Pancreas (tissue), 10 donors: ENCODE measurements around the gene NEDD1. TPM values are rescaled to one million over a fixed set of nuclear protein-coding genes. Genes with fewer than 3 reads are reported as not detected.

Source experiments
- ATAC-seq, 4 donors: fragments of 200-7000 bp; cut with Tn5 transposase; one replicate each; pipeline versions ENCODE4 v1.8.0 to v1.9.1; 2020; ENCODE audit warnings: mild to moderate bottlenecking in 4 of 4, moderate library complexity in 4 of 4
- DNase-seq, 6 donors: peaks; one replicate each; pipeline ENCODE4 v3.0.0-alpha.2; 2020
- FAIRE-seq: peaks from 2 replicates; lab custom pipeline; 2012; peaks lifted over from hg19 to GRCh38; lab: Jason Lieb, UNC
- H3K27ac ChIP-seq, 4 donors: fragments of 200-600 bp; sonication (generic); 1 replicate in 3 of 4; 2 replicates in 1 of 4; pipeline versions ENCODE4 v1.5.0 to v1.8.0; 2020
- H3K27me3 ChIP-seq, 4 donors: fragments of 200-600 bp; one replicate each; pipeline ENCODE4 v1.8.0; 2021
- H3K36me3 ChIP-seq, 3 donors: fragments of 200-600 bp; sonication (generic) in 1 of 3; one replicate each; pipeline versions ENCODE4 v1.5.0 to v1.8.0; 2020 to 2021
- H3K4me1 ChIP-seq, 3 donors: fragments of 200-600 bp; one replicate each; pipeline ENCODE4 v1.8.0; 2021
- H3K4me3 ChIP-seq, 4 donors: fragments of 200-600 bp; sonication (generic) in 2 of 4; one replicate each; pipeline versions ENCODE4 v1.5.0 to v1.8.0; 2020 to 2021
- H3K9me3 ChIP-seq, 4 donors: fragments of 200-600 bp; one replicate each; pipeline ENCODE4 v1.8.0; 2021
- WGBS, 2 donors: extraction: QIAGEN DNeasy Blood & Tissue Kit; methylation state at CpG; one replicate each; pipeline ENCODE4 v1.1.7; 2013; 5-methylcytosine and 5-hydroxymethylcytosine counted together
- intact Hi-C, 3 donors: fragments of 100-400 bp; cut with DNase I; formaldehyde crosslinking; loops; one replicate each; pipeline versions ENCODE4 v1.11.1 to v1.14.2; 2022
- polyA plus RNA-seq, 2 donors: library from polyadenylated mRNA; stranded (reverse); fragments of 200-250 nt; gene quantifications; one replicate each; pipeline ENCODE4 v1.2.3, GENCODE V29; 2013
- total RNA-seq, 6 donors: library from RNA; stranded (reverse); fragmentation: NEBNext Ultra II Directional in 4 of 6; extraction: Animal tissue kit (Norgen Biotek cat#: 25700) in 4 of 6; gene quantifications; one replicate each; pipeline versions ENCODE4 v1.2.1 to v1.2.4, GENCODE V29; 2021 to 2023
- TF ChIP-seq, protein P1 (sequence below), 4 donors: fragments of 200-600 bp; sonication (generic) in 3 of 4; IDR thresholded peaks; one replicate each; pipeline versions ENCODE4 v1.5.0 to v1.8.0; 2021; ENCODE audit warnings: antibody characterized with exemption in 4 of 4
- donor health status: healthy with polysubstance abuse.
- donor health status: DM: no; HTN: no; CAD: no; lungs with moderate emphysema.
- donor health status: DM: no; HTN: no; CAD: no.
- donor health status: control.
- donor health status: control.
- donor health status: Bipolar disorder and iron deficiency.
- donor health status: DM: yes; HTN: yes; CAD: no.
- donor health status: DM: no; HTN: no; CAD: no.
- donor health status: DM: no; HTN: no; CAD: no.
- donor health status: DM: yes; HTN: yes; CAD: no.

The NEDD1 gene
- total and polyA plus RNA-seq, 8 donors: 2.2 to 10.4 (median 7.1) TPM

DNA sequence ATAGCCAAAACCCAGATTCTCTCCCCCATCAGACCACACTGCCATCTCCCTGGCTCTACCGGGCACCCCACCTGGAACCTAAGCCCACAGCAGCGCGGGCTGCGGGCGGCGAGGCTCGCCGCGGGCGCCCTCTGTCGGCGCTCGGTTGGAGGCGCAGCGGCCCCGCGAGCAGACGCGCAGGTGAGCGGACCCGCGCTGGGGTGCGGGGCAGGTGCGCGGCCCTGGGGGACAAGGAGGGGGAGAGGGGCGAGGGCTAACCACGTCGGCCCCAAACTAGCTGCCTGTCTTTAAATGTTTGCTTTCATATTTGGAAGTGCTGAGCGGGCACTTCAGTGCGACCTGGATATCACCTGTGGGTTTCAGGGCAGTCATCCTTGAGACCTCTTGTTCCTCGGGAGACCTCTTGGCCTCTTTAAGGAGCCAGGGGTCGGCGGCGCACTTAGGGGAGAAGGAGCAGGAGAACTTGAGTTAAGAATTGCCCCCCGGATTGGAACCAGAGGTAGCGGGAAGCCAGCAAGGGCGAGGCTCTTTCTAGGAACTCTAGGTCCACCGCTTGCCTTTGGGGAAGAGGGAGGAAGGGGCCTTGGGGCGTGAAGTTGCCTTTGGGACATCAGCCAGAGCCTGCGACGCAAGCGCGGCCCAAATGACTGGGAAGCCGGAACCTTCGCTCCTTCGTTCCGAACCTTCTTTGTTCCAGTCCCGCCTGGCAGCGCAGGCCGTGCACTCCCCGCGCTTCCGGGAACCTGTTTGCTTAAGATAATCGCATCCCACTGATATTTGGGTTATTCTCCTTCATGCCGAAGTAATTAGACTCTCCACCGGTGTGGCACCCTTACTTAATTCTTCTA, 78.7 kb downstream of the NEDD1 start:
- Histone ChIP-seq H3K27ac (no peak overlapping the region), H3K4me1 (no peaks in the 10 kb centered on the region), H3K9me3 (no peaks in the 10 kb centered on the region), H3K4me3 (peak overlapping the region; percentile 13 to 61 (median 34)), H3K36me3 (no peaks in the 10 kb centered on the region), H3K27me3 (peaks cover 0 to 3% (median 0%) of the 10 kb centered on the region in 4 donors)
- no peak for FAIRE-seq
- WGBS, 2 donors: 1 to 2% methylated on average over 55 to 56 of the region's 56 CpGs
- ATAC-seq: peak; percentile 90 to 96 (median 93)
- TF ChIP-seq, protein P1, sequence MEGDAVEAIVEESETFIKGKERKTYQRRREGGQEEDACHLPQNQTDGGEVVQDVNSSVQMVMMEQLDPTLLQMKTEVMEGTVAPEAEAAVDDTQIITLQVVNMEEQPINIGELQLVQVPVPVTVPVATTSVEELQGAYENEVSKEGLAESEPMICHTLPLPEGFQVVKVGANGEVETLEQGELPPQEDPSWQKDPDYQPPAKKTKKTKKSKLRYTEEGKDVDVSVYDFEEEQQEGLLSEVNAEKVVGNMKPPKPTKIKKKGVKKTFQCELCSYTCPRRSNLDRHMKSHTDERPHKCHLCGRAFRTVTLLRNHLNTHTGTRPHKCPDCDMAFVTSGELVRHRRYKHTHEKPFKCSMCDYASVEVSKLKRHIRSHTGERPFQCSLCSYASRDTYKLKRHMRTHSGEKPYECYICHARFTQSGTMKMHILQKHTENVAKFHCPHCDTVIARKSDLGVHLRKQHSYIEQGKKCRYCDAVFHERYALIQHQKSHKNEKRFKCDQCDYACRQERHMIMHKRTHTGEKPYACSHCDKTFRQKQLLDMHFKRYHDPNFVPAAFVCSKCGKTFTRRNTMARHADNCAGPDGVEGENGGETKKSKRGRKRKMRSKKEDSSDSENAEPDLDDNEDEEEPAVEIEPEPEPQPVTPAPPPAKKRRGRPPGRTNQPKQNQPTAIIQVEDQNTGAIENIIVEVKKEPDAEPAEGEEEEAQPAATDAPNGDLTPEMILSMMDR (IDR thresholded peaks at IDR 0.05): peak; percentile 82 to 94 (median 93)
- DNase-seq: peak in 4 of 6 donors; percentile 37 to 82 (median 49)
- intact Hi-C loops: loop anchor here in 1 of 3 donors (5.0 to 10.0 kb wide), 3 partner anchors 322 to 1409 kb away; no protein-coding TSS in a partner anchor

DNA sequence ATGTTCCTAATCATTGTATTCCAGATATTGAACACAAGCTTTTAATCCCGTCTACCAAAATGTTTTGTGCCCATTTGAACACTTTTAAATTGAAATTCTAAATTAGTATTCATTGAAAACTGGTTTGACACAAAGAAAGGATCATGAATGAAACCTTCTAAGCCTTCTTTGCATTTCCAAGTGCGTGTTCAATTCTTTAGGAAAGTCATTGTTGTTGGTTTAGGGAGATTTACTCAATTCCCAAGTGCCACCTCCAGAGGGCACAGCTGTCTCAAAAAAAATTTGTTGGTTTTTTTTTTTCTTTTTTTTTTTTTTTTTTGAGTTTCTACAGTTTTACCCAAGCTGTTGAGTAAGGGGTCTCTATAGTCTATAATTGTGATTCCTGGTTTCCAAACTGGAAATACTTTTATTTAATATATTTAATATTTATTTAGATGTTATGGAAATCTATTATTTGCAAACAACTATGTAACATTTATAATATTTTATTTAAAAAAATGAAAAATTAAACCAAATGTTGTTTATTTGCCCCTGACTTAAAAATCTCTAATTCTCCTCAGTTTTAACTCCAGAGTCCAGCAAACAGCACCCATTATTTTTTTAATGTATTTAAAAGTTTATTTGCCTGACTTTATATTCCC, 79.9 kb downstream of the NEDD1 start:
- intact Hi-C loops: loop anchor here in 1 of 3 donors (5.0 to 10.0 kb wide), 3 partner anchors 320 to 1408 kb away; no protein-coding TSS in a partner anchor
- H3K4me1 ChIP-seq: no peaks in the 10 kb centered on the region
- H3K4me3 ChIP-seq: no peak overlapping the region
- FAIRE-seq (peak; percentile 68), ATAC-seq (peak; percentile 50 to 73 (median 58)), DNase-seq (peak in 1 of 6 donors; percentile 15)
- TF ChIP-seq, protein P1 (IDR thresholded peaks at IDR 0.05): peak in 2 of 4 donors; percentile 24 to 31
- 34 to 40% methylated on average over 2 of the region's 2 CpGs for WGBS, 2 donors
- no peaks in the 10 kb centered on the region for H3K9me3 ChIP-seq
- no peaks in the 10 kb centered on the region for H3K36me3 ChIP-seq
- H3K27ac ChIP-seq: no peak overlapping the region
- peaks cover 0 to 3% (median 0%) of the 10 kb centered on the region in 4 donors for H3K27me3 ChIP-seq

DNA sequence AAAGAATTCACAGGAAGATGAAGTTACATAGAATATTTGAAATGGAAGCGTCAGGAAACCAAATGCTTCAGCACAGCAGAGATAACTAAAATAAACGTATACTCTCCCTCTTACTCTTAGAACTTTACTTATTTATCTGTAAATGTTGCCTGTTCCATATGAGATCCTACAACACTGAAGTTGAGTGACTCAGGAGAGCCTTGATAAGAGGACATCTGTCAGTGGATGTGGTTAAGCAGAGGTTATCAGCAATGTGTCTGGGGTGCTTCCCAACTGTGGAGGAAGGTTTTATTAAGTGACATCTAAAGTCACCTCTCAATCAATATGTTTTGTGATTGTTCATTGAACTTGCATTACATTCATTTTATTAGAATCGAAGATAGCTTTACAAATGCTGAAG, 81.9 kb downstream of the NEDD1 start:
- Histone ChIP-seq H3K27ac (no peak overlapping the region), H3K27me3 (peaks cover 0 to 3% (median 0%) of the 10 kb centered on the region in 4 donors), H3K4me1 (no peaks in the 10 kb centered on the region), H3K9me3 (no peaks in the 10 kb centered on the region), H3K36me3 (no peaks in the 10 kb centered on the region), H3K4me3 (no peak overlapping the region)
- DNase-seq (no peak), FAIRE-seq (no peak), ATAC-seq (no peak)
- intact Hi-C loops: loop anchor here in 1 of 3 donors (5.0 to 10.0 kb wide), 3 partner anchors 318 to 1406 kb away; no protein-coding TSS in a partner anchor
- WGBS, 2 donors: 42 to 54% methylated on average over 3 of the region's 3 CpGs
- TF ChIP-seq, protein P1 (IDR thresholded peaks at IDR 0.05): no peak

- intact Hi-C loops: loop anchor here in 1 of 3 donors (5.0 to 10.0 kb wide), 3 partner anchors 317 to 1405 kb away; no protein-coding TSS in a partner anchor
Measured at GRCh38 chr12:96989916-96990315, 82.9 kb downstream of the NEDD1 start.

More at GRCh38 chr12:96989916-96990315, 82.9 kb downstream of the NEDD1 start:
- ATAC-seq: peak in 1 of 4 donors; percentile 52
- WGBS, 2 donors: 22 to 30% methylated on average over 5 of the region's 5 CpGs
- no peak for FAIRE-seq
- peaks cover 0 to 3% (median 0%) of the 10 kb centered on the region in 4 donors for H3K27me3 ChIP-seq
- TF ChIP-seq, protein P1 (IDR thresholded peaks at IDR 0.05): peak in 1 of 4 donors; percentile 13
- H3K36me3 ChIP-seq: no peaks in the 10 kb centered on the region
- no peaks in the 10 kb centered on the region for H3K4me1 ChIP-seq
- no peaks in the 10 kb centered on the region for H3K9me3 ChIP-seq
- DNase-seq: peak in 1 of 6 donors; percentile 39
- H3K4me3 ChIP-seq: no peak overlapping the region
- H3K27ac ChIP-seq: no peak overlapping the region
